Measurements from ENCODE around the gene KIAA1217. TPM values are rescaled to one million over a fixed set of nuclear protein-coding genes. Genes with fewer than 3 reads are reported as not detected.

KIAA1217 gene
- total and polyA plus RNA-seq, 3 donors from 2014 or later = 40.0 to 197 (median 134) TPM

- WGBS, 2 donors = 87 to 93% methylated on average over 8 of the region's 8 CpGs
- TF ChIP-seq CTCF (IDR thresholded peaks at IDR 0.05) = no peak
- intact Hi-C loops (cut with DNase I; ENCODE audit: low total_unique reads) = no loop called here
- no peak overlapping the region for H3K4me3 ChIP-seq
- DNase-seq = no peak
- peaks cover 12% of the 10 kb centered on the region for H3K4me1 ChIP-seq
- H3K27me3 ChIP-seq = no peaks in the 10 kb centered on the region
- H3K27ac ChIP-seq = no peak overlapping the region
- H3K9me3 ChIP-seq = no peaks in the 10 kb centered on the region
- no peaks in the 10 kb centered on the region for H3K36me3 ChIP-seq (ENCODE audit: low read depth, missing control alignments)
Observed at GRCh38 chr10:24357344-24358004, 148.5 kb downstream of the KIAA1217 start.

- Histone ChIP-seq H3K36me3 (ENCODE audit: low read depth, missing control alignments) (no peaks in the 10 kb centered on the region), H3K27ac (no peak overlapping the region), H3K4me1 (peaks cover 9% of the 10 kb centered on the region), H3K9me3 (no peaks in the 10 kb centered on the region), H3K4me3 (no peak overlapping the region), H3K27me3 (no peaks in the 10 kb centered on the region)
- DNase-seq = no peak
- intact Hi-C loops (cut with DNase I; ENCODE audit: low total_unique reads) = no loop called here
- no peak for TF ChIP-seq POLR2A (IDR thresholded peaks at IDR 0.05)
- 86 to 89% methylated on average over 4 of the region's 4 CpGs for WGBS, 2 donors
Observed at GRCh38 chr10:24358022-24358421, 149.1 kb downstream of the KIAA1217 start.

GRCh38 chr10:24360282-24361127, 151.6 kb downstream of the KIAA1217 start:
- H3K9me3 ChIP-seq = no peaks in the 10 kb centered on the region
- no peak overlapping the region for H3K4me3 ChIP-seq
- H3K27me3 ChIP-seq = no peaks in the 10 kb centered on the region
- no peak overlapping the region for H3K27ac ChIP-seq
- no peaks in the 10 kb centered on the region for H3K36me3 ChIP-seq (ENCODE audit: low read depth, missing control alignments)
- WGBS, 2 donors = 36 to 57% methylated on average over 12 of the region's 12 CpGs
- TF ChIP-seq POLR2A (IDR thresholded peaks at IDR 0.05) (no peak), CTCF (IDR thresholded peaks at IDR 0.05) (peak; percentile 54 to 80 (median 54))
- intact Hi-C loops (cut with DNase I; ENCODE audit: low total_unique reads) = loop anchor here (10.0 kb wide), 1 partner anchor 366 kb away; no protein-coding TSS in a partner anchor
- DNase-seq = peak; percentile 92
- peaks cover 9% of the 10 kb centered on the region for H3K4me1 ChIP-seq

GRCh38 chr10:24363070-24363469, 154.1 kb downstream of the KIAA1217 start:
- intact Hi-C loops (cut with DNase I; ENCODE audit: low total_unique reads) = loop anchor here (10.0 kb wide), 1 partner anchor 368 kb away; no protein-coding TSS in a partner anchor

More at GRCh38 chr10:24363070-24363469, 154.1 kb downstream of the KIAA1217 start:
- H3K4me3 ChIP-seq = no peak overlapping the region
- TF ChIP-seq POLR2A (IDR thresholded peaks at IDR 0.05) (no peak), CTCF (IDR thresholded peaks at IDR 0.05) (no peak)
- H3K9me3 ChIP-seq = no peaks in the 10 kb centered on the region
- no peaks in the 10 kb centered on the region for H3K36me3 ChIP-seq (ENCODE audit: low read depth, missing control alignments)
- WGBS, 2 donors = 87 to 90% methylated on average over 3 of the region's 3 CpGs
- no peaks in the 10 kb centered on the region for H3K27me3 ChIP-seq
- peaks cover 9% of the 10 kb centered on the region for H3K4me1 ChIP-seq
- DNase-seq = no peak
- peak overlapping the region in 1 of 2 donors; percentile 14 for H3K27ac ChIP-seq
